ENCODE measurements around the gene XCL1. TPM values are rescaled to one million over a fixed set of nuclear protein-coding genes. Genes with fewer than 3 reads are reported as not detected.

XCL1 gene
- total and polyA plus RNA-seq, 2 donors (not counting 3 experiments of a cell fraction or from before 2014, with no cell fraction given), result not detected

- no peak overlapping the region for H3K4me2 ChIP-seq (ENCODE audit: insufficient read depth, low read length)
- no peaks in the 10 kb centered on the region for H3K9me3 ChIP-seq (replicated peaks; ENCODE audit: control insufficient read depth, insufficient read depth, low read length)
- dilution Hi-C loops (cut with MboI; ENCODE audit: extremely low pct_ligation_motif_present, low sequenced_read_pairs), result no loop called here
- FAIRE-seq (no peak), DNase-seq (ENCODE audit: low read depth, low spot score) (no peak)
- no peaks in the 10 kb centered on the region for H3K4me1 ChIP-seq (ENCODE audit: control insufficient read depth, extremely low read depth, insufficient read depth, low read length)
- CTCF ChIA-PET, result interaction anchor here (1.3 to 1.4 kb wide), 2 partner anchors 223 to 330 kb away, joined by 3 to 4 read pairs; no protein-coding TSS in a partner anchor
- no peak overlapping the region for H2AFZ ChIP-seq (ENCODE audit: low read depth, low read length)
- H3K9ac ChIP-seq (replicated peaks; ENCODE audit: extremely low read depth, insufficient read depth, low read length), result no peak overlapping the region
- POLR2A ChIA-PET, result no interaction called here
- no peaks in the 10 kb centered on the region for H3K79me2 ChIP-seq (ENCODE audit: control insufficient read depth, insufficient read depth, low read length)
- intact Hi-C loops (cut with micrococcal nuclease), result no loop called here
- no peaks in the 10 kb centered on the region for H3K9me1 ChIP-seq (replicated peaks; ENCODE audit: control insufficient read depth, extremely low read depth, insufficient read depth, low read length)
- TF ChIP-seq POLR2A (IDR thresholded peaks at IDR 0.05; ENCODE audit: low read depth, low read length) (no peak), GATA2 (IDR thresholded peaks at IDR 0.05; ENCODE audit: insufficient read depth, insufficient read length, low read depth, low read length) (no peak), FOS (IDR thresholded peaks at IDR 0.05; ENCODE audit: borderline replicate concordance, insufficient read depth, low read length) (no peak), MYC (IDR thresholded peaks at IDR 0.05; ENCODE audit: low read depth, low read length) (no peak), JUN (IDR thresholded peaks at IDR 0.05; ENCODE audit: borderline replicate concordance, insufficient read depth, insufficient read length, low read depth) (no peak), EZH2 (IDR thresholded peaks at IDR 0.05; ENCODE audit: borderline replicate concordance, low read depth, low read length, severe bottlenecking) (no peak), MAX (IDR thresholded peaks at IDR 0.05; ENCODE audit: insufficient read depth, insufficient read length) (no peak), POLR2AphosphoS5 (IDR thresholded peaks at IDR 0.05; ENCODE audit: insufficient read depth, low read depth, low read length) (no peak), CTCF (IDR thresholded peaks at IDR 0.05; ENCODE audit: extremely low read depth in 1 of 2, insufficient read depth in 1 of 2, low read depth in 1 of 2, low read length in 2 of 2) (no peak)
- H3K4me3 ChIP-seq (replicated peaks in 1 of 3; ENCODE audit: insufficient read depth in 1 of 3, low read depth in 1 of 3, low read length in 3 of 3), result no peak overlapping the region
- no peaks in the 10 kb centered on the region for H4K20me1 ChIP-seq (replicated peaks; ENCODE audit: control insufficient read depth, extremely low read depth, insufficient read depth, low read length)
- no peaks in the 10 kb centered on the region for H3K27me3 ChIP-seq (ENCODE audit: control insufficient read depth in 2 of 2, insufficient read depth in 2 of 2, low read length in 2 of 2)
- no peak overlapping the region for H3K27ac ChIP-seq (ENCODE audit: insufficient read depth, low read depth, low read length)
- H3K36me3 ChIP-seq (ENCODE audit: control insufficient read depth in 2 of 2, extremely low read depth in 1 of 2, insufficient read depth in 2 of 2, low read length in 2 of 2), result no peaks in the 10 kb centered on the region
- no TSS peak for BruUV-seq (replicated peaks)
Measured at GRCh38 chr1:168565825-168566224, 10.6 kb upstream of the XCL1 start.

All from endothelial cell of umbilical vein (primary cell).